Occipital lobe (tissue), 2 donors: ENCODE data around the gene PGM5. TPM values are rescaled to one million over a fixed set of nuclear protein-coding genes. Genes with fewer than 3 reads are reported as not detected.

Experiments used
- DNase-seq: peaks from one replicate; lab custom pipeline; 2025; lab: John Stamatoyannopoulos, UW
- total RNA-seq: library from RNA; depleted of rRNA; stranded (reverse); fragments of >200 nt; gene quantifications from one replicate; pipeline ENCODE4 v1.2.3, GENCODE V29; 2014

PGM5 gene
- total RNA-seq, 1 donor from 2014 or later = 5.6 TPM

GRCh38 chr9:68495247-68495646 is 138.8 kb downstream of the PGM5 start:
- DNase-seq = no peak

GRCh38 chr9:68496356-68496755 is 139.9 kb downstream of the PGM5 start:
- no peak for DNase-seq

DNA sequence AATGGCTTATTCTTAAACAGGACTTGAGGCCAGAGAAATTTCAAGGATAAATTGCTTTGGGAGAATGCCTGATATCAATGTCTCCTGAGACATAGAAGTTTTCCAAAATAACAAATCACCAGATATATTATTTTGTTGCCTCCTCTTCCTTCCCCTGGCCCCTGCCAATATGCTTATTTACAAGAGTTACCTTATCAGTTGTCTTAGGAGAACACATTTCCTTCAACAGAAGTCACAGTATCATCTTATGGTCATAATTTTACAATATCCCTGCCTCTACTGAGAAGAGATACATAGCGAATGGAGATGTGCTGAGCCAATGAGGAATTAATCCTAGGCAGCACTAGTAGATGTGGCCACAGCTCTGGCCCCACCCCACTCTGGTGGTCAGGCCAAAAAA is 141.2 kb downstream of the PGM5 start:
- DNase-seq = no peak

DNA sequence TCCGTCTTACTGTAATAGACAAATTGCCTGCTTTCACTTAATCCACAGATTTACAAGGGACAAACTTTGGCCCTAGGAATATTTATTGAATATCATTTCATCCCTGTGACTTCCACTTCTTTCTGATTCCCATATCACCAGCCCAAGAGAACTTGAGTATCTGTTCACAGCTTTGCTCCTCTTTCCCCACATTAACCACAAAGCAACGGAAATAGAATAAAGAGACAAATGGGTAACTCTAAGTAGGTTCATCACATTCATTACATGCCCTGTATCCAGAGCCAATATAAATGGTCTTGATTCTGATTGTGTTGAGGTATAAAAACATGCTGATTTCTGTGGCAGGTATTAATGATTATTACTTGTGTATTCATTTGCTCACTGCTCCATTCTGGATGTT is 142.4 kb downstream of the PGM5 start:
- no peak for DNase-seq

DNA sequence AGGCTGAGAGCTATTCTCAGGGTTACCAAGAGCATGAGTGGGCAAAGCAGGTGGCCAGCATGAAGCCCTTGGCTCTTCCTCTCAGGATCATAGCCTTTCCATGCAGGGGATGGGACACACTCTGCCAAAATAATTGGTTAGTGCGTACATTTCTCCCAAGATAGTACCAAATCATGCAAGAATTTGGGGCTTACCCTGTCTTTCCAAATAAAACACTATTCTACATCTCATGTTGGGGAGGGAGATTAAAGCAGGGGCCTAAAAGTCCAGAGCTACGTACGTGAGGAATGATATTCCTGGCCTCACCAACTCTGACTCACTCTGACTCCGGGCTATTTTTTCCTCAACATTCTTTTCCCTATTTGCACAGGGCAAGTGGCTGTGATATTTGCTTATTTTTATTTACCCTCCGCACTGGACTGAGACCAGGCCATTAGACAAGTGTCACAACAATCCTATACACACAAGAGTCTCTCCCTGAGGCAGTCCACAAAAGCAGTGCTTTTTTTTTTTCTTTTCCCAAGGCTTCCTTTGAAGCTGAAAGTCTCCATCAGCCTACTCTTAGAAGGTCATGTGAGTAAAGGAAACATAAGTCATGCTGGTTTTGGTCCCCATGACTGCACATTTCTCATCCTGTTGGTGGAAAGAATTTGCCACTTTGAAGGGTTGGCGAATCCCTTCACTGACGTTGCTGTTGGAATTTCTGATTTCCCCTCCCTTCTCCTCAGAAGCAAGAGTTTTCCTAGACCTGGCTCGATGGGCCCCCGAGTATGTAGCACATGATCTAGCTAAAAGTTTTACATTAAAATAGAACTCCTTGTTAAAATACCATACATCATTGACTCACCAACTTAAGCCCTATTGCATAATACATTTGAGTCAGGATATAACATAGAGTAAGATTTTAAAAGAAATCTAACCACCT is 144.3 kb downstream of the PGM5 start:
- no peak for DNase-seq

- DNase-seq = no peak
These were observed 145.9 kb downstream of the PGM5 start for GRCh38 chr9:68502279-68502678.

- DNase-seq = no peak
These were observed 149.4 kb downstream of the PGM5 start for GRCh38 chr9:68505681-68506409.

- DNase-seq = no peak
These were observed 150.1 kb downstream of the PGM5 start for GRCh38 chr9:68506551-68506950.

DNA sequence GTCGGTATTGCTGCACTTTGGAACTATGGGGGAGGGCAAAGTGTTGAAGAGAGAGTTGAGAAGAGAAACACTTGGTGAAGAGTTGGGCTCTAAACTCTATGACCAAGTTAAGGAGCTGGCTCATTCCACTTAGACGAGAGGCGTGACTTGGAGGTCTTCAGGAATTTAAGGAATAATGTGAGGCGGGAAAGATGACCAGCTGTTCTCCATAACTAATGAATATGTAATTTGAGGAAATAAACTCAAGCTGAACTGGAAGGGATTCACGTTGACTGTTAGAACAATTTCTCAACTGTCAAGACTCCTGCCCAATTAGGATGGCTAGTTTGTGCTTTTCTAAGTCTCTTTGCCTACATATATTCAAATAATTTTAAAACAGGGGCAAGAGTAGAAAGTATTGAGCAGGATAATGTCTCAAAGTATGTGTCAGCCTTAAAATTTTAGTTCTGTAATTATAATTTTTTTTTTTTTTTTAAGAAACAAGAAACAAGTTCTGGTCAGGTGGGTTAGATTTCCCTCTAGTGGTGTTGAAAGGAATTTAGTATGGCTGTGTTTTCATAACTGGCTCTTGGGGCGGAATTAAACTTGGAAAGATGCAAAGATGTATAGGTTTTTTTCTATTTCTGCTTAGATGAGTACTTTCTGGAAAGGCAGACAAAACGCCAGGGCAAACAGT is 150.9 kb downstream of the PGM5 start:
- no peak for DNase-seq

GRCh38 chr9:68507806-68508145 is 151.4 kb downstream of the PGM5 start:
- DNase-seq = no peak

GRCh38 chr9:68508547-68508946 is 152.1 kb downstream of the PGM5 start:
- DNase-seq = no peak

GRCh38 chr9:68509689-68510088 is 153.3 kb downstream of the PGM5 start:
- no peak for DNase-seq

DNA sequence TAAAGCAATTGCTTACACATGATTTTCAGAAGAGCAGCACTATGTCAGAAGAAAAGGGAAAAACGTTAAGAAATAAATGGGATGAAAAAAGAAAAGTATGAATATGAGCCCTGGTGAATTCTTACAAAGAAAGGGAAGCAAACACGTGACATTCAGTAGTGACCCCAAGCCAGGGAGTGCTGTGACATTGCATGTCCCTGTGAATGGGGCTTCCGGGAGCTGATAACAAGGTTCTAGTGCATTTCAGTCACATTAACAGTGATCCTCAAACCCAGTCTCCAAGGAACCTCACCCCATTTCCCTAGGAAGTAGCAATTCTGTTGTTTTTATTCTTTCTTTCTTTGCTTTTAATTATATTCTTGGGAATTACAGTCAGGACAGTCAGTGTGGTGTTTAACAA is 157.0 kb downstream of the PGM5 start:
- DNase-seq = no peak

DNA sequence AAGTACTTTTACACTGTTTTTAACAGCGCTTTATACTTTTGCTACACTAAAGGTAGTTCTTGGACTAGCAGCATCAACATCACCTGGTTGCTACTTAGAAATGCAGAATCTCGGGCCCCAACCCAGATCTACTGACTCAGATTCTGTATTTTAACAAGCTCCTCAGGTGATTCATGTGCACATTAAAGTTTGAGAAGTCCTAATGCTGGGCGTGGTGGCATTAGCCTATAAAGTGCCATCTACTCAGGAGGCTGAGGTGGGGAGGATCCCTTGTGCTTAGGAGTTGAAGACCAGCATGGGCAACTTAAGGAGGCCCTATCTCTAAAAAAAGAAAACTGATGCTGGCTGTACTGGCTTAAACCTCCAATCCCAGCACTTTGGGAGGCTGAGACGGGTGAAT is 157.6 kb downstream of the PGM5 start:
- DNase-seq = no peak

DNA sequence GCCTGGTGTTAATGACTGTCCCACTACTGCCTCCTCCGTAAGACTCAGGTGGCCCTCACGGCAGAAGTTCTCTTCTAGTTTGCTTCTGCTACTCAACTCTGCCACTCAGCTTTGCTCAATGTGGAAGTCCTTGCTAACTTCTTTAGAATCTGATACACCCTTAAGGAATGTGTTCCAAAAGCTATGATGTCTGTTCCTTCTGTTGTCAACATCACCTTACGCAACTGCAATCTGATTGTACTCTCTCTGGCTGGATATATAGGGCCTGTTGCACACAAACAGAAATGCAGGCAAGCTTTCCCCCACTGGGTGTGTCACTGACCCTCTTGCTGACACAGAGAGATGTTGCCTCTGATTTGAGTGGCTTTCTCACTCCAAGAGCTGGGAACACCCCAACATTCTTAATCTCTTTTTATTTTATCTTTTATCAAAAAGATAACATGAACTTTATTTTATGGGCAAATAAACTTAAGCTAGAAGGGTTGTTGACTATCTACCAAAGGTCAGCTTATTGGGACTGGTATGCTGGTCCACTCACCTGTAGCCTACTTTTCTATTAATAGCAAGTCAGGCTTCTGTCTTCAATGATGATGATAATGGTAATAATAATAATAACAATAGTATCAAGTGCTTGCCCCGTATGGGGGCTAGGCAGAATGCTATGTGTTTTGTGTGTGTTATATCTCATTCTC is 159.1 kb downstream of the PGM5 start:
- DNase-seq = no peak

DNA sequence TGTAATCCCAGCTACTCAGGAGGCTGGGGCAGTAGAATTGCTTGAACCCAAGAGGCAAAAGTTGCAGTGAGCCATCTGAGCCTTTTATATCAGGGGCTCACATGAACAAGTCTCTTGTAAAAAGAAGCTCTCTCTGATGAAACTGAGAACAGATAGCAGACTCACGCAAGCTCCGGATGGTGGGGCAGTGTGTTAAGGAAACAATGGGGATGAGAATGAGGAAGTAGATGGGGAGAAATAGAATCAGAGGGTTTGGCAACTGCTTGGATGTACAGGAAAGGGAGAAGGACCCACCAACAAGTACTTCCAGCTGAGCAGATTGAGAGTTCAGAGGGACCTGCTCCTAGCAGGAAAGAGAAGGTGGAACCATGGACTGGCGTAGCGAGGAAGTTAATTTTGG is 165.7 kb downstream of the PGM5 start:
- DNase-seq = no peak

DNA sequence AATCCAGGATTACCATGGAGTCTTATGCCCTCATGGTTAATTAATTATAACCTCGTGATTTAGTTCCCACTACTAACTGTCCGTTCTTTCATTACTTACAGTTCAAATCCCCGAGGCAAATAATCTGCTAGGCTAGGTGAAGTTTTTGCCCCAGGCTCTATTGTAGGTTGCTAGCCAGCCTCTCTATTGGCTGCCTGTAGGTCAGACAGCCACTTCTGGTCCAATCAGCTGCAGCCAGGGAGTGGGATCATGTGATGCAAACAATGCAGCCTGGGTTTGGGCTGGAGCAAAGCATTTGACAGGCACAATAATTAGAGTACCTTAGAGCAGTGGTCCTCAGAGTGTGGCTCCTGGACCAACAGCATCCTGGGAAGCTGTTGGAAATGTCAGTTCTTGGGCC is 166.5 kb downstream of the PGM5 start:
- no peak for DNase-seq

GRCh38 chr9:68523367-68523936 is 167.0 kb downstream of the PGM5 start:
- no peak for DNase-seq

DNA sequence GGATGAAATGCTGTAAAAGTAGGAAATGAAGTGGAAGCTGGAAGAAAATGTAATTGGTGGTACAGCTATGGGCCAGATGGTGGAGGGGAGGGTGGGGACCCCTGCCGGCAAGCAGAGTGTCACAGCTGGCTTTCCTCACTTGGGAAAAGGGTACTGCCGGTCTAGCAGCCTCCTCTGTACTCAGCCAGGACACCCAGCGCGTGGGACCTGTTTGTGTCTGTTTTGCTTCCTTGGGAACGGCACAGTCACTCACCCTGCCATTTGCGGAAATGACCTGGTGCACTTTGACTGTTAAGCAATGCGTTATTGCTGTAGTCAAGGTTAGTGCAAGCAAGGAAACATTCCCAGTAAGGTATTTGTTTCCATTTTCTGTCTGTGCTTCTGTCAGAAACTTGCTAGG is 174.2 kb downstream of the PGM5 start:
- DNase-seq = no peak

- no peak for DNase-seq
These were observed 175.7 kb downstream of the PGM5 start for GRCh38 chr9:68532131-68532530.

DNA sequence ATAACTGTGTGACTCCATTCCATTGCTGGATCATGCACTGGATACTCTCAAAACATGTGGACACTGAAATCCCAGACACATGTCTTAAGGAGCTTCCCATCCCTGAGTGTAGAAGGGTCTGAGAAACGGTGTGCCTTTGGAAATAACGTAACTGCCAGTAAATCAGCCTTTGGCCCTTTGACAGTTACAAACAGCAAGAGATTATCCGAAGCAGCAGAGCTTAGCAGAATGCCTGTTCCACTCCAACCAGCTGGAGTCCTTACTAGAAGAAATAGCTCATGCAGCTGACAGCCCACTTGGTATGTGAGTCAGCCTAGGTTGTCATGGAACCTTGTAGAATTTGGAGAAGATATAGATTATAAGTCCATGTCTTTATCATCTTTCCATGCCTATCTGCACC is 177.3 kb downstream of the PGM5 start:
- no peak for DNase-seq
